Measurements from ENCODE around the gene DUSP16.
"Not testable (repeated sequence)": the region's sequence is repeated elsewhere in the genome, so short reads cannot be mapped to it uniquely, and the experiment has no call there.

DUSP16 gene, protein sequence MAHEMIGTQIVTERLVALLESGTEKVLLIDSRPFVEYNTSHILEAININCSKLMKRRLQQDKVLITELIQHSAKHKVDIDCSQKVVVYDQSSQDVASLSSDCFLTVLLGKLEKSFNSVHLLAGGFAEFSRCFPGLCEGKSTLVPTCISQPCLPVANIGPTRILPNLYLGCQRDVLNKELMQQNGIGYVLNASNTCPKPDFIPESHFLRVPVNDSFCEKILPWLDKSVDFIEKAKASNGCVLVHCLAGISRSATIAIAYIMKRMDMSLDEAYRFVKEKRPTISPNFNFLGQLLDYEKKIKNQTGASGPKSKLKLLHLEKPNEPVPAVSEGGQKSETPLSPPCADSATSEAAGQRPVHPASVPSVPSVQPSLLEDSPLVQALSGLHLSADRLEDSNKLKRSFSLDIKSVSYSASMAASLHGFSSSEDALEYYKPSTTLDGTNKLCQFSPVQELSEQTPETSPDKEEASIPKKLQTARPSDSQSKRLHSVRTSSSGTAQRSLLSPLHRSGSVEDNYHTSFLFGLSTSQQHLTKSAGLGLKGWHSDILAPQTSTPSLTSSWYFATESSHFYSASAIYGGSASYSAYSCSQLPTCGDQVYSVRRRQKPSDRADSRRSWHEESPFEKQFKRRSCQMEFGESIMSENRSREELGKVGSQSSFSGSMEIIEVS

GRCh38 chr12:12562585-12563261, at the start of gene DUSP16:
DUSP16 (minus strand) TSS chr12:12562863; CDS start chr12:12521098, 41,765 bp downstream.
- Mint-ChIP-seq H3K4me1 (peaks cover 13% of the 10 kb centered on the region), H3K4me3 (peak within 1 kb of the TSS; percentile 86), H3K27ac (peak within 1 kb of the TSS; percentile 87), H3K36me3 (no peaks in the 10 kb centered on the region), H3K9me3 (peaks cover 2% of the 10 kb centered on the region), H3K27me3 (peaks cover 7% of the 10 kb centered on the region)
- ATAC-seq = peak; percentile 84

DNA sequence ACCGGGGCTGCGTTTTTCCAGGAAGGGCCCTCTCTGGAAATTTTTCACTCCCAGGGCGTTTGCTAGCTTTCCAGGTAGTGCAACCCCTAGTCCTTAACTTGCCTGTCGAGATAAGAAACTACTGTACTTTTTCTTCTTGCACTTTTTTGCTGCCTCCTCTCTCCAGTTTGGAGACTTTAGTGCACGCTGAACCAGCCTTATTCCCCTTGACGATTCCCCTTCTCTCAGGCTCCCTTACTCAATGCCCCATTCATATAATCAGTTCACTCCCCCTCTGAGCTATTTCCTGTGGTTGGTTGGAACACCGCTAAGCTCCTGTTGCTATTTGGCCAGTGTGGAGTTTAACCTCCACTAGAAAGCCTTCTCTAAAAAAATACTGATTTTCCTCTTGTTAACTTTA, 49.7 kb upstream of the DUSP16 start:
- Mint-ChIP-seq H3K27ac (peak overlapping the region; percentile 97), H3K4me1 (peaks cover 49% of the 10 kb centered on the region), H3K27me3 (no peaks in the 10 kb centered on the region), H3K9me3 (no peaks in the 10 kb centered on the region), H3K4me3 (peak overlapping the region; percentile 97), H3K36me3 (peaks cover 6% of the 10 kb centered on the region)
- no peak for ATAC-seq

DNA sequence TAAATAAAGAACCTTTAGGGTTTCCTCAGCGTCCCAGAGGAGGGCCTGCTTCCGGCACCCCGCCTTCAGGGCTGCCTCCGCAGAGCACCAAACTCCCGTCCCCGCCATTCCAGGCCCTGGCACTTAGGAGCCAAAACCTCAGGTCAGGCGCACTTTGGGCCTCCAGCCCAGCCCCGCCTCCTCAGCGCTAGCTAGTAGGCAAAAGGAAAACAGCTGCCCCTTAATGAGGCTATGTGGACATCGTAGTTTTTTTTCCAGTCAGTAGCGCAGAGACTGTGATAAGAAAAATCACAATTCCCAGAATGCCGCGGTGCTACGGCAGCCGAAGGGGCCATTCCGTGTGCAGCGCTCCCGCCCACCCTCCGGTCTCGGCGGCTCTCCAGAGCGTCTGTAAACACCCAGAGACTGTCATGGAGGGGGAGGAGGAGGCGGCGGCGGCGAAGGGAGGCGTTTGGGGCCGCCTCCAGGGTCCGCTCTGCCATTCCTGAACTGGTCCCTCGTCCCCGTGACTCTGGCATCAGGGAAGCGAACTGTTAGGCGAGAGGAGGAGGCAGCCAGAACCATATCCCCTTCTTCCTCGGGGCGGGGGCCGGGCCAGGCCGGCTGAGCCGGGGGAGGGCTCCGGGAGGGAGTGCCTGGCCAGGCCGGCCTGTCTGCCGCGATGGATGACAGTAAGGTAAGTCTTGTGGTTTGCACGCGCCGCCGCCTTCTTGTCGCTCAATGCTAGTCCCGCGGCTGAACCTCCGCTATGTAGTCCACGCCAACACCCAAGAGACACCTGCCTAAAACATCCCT, 49.0 kb upstream of the DUSP16 start, which contains the start of gene CREBL2:
CREBL2 (plus strand) TSS at position 365 of the 795 bp plus-strand sequence; CDS start at position 662, 297 bp downstream.
- peak within 1 kb of the TSS; percentile 97 for H3K4me3 Mint-ChIP-seq
- H3K9me3 Mint-ChIP-seq = no peaks in the 10 kb centered on the region
- peak; percentile 95 for ATAC-seq
- no peaks in the 10 kb centered on the region for H3K27me3 Mint-ChIP-seq
- peaks cover 3% of the 10 kb centered on the region for H3K36me3 Mint-ChIP-seq
- H3K27ac Mint-ChIP-seq = peak within 1 kb of the TSS; percentile 97
- H3K4me1 Mint-ChIP-seq = peaks cover 51% of the 10 kb centered on the region

DNA sequence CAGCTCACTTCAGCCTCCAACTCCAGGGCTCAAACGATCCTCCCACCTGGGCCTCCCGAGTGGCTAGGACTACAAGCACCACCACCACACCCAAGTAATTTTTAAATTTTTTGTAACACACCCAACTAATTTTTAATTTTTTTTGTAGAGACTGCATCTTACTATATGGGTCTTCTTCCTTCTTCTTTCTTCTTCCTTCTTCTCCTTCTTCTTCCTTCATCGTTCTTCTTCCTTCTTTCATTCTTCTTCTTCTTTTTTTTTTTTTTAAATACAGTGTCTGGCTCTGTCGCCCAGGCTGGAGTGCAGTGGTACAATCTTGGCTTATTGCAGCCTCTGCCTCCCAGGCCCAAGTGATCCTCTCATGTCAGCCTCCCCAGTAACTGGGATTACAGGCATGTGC, 48.0 kb upstream of the DUSP16 start:
- H3K27ac Mint-ChIP-seq = peak overlapping the region; percentile 97
- no peak for ATAC-seq
- H3K36me3 Mint-ChIP-seq = no peaks in the 10 kb centered on the region
- H3K4me3 Mint-ChIP-seq = peak overlapping the region; percentile 97
- H3K9me3 Mint-ChIP-seq = no peaks in the 10 kb centered on the region
- H3K27me3 Mint-ChIP-seq = no peaks in the 10 kb centered on the region
- H3K4me1 Mint-ChIP-seq = peaks cover 50% of the 10 kb centered on the region

GRCh38 chr12:12609692-12610091, 47.0 kb upstream of the DUSP16 start:
- H3K27me3 Mint-ChIP-seq = no peaks in the 10 kb centered on the region
- no peak overlapping the region for H3K4me3 Mint-ChIP-seq
- no peak for ATAC-seq
- H3K9me3 Mint-ChIP-seq = no peaks in the 10 kb centered on the region
- H3K27ac Mint-ChIP-seq = no peak overlapping the region
- no peaks in the 10 kb centered on the region for H3K36me3 Mint-ChIP-seq
- H3K4me1 Mint-ChIP-seq = peaks cover 47% of the 10 kb centered on the region

- no peaks in the 10 kb centered on the region for H3K27me3 Mint-ChIP-seq
- H3K4me3 Mint-ChIP-seq = no peak overlapping the region
- peaks cover 40% of the 10 kb centered on the region for H3K4me1 Mint-ChIP-seq
- H3K27ac Mint-ChIP-seq = no peak overlapping the region
- ATAC-seq = no peak
- H3K9me3 Mint-ChIP-seq = no peaks in the 10 kb centered on the region
- no peaks in the 10 kb centered on the region for H3K36me3 Mint-ChIP-seq
Observed at GRCh38 chr12:12608557-12608957, 45.9 kb upstream of the DUSP16 start.

DNA sequence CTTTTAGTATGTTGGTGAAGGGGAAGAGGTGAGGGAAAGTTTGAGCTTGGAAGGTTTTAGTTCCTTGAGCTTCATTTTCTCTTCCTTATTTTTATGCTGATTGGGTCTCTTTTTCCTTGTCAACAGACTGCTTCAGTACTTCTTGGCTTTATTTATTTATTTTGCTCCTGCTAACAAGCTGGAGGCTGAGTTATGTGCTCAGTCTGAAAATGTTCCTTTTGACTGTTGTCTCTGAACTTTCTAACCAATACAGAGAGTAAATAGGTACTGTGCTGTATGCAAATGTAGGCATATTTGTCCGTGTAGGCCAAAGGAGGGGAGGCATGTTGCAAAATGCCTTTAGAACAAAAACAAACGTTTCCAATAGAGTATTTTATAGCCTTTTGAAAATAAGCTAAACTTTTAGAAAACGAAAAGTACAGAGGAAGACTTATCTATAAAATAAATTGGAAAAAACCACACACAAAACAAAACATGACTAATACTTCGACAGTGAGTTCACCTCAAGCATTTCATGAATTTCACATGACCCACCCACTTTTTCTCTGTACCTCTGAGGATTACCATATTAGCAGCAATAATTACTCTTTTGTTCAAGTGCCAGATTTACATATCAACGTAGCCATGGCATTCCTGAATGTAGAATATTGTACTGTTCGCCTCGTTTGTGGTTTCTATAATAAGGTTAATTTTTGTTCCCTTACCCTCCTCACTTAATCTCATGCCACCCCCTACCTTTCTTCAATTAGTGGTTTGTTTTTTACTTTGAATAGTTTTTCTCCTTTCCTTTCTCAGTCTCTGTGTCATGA, 44.3 kb upstream of the DUSP16 start:
- peak; percentile 62 for ATAC-seq
- H3K9me3 Mint-ChIP-seq = no peaks in the 10 kb centered on the region
- peak overlapping the region; percentile 80 for H3K27ac Mint-ChIP-seq
- H3K36me3 Mint-ChIP-seq = no peaks in the 10 kb centered on the region
- H3K4me3 Mint-ChIP-seq = no peak overlapping the region
- H3K4me1 Mint-ChIP-seq = peaks cover 25% of the 10 kb centered on the region
- H3K27me3 Mint-ChIP-seq = no peaks in the 10 kb centered on the region

GRCh38 chr12:12604740-12605139, 42.1 kb upstream of the DUSP16 start:
- no peak for ATAC-seq
- peak overlapping the region; percentile 43 for H3K27ac Mint-ChIP-seq
- no peaks in the 10 kb centered on the region for H3K36me3 Mint-ChIP-seq

GRCh38 chr12:12600659-12601058, 38.0 kb upstream of the DUSP16 start:
- ATAC-seq = no peak
- Mint-ChIP-seq H3K4me1 (no peaks in the 10 kb centered on the region), H3K36me3 (no peaks in the 10 kb centered on the region), H3K27me3 (peaks cover 14% of the 10 kb centered on the region), H3K4me3 (no peak overlapping the region), H3K9me3 (peaks cover 8% of the 10 kb centered on the region), H3K27ac (no peak overlapping the region)

More at GRCh38 chr12:12604740-12605139, 42.1 kb upstream of the DUSP16 start:
- Mint-ChIP-seq H3K4me3 (no peak overlapping the region), H3K4me1 (peaks cover 12% of the 10 kb centered on the region), H3K27me3 (peaks cover 13% of the 10 kb centered on the region), H3K9me3 (no peaks in the 10 kb centered on the region)

GRCh38 chr12:12599750-12600643, 37.3 kb upstream of the DUSP16 start:
- H3K4me1 Mint-ChIP-seq = no peaks in the 10 kb centered on the region
- ATAC-seq = peak; percentile 34
- H3K27me3 Mint-ChIP-seq = peaks cover 14% of the 10 kb centered on the region
- H3K36me3 Mint-ChIP-seq = no peaks in the 10 kb centered on the region
- H3K9me3 Mint-ChIP-seq = peaks cover 8% of the 10 kb centered on the region
- H3K27ac Mint-ChIP-seq = no peak overlapping the region
- no peak overlapping the region for H3K4me3 Mint-ChIP-seq

- H3K4me1 Mint-ChIP-seq = no peaks in the 10 kb centered on the region
- H3K4me3 Mint-ChIP-seq = no peak overlapping the region
- no peak overlapping the region for H3K27ac Mint-ChIP-seq
- peaks cover 14% of the 10 kb centered on the region for H3K27me3 Mint-ChIP-seq
- peaks cover 8% of the 10 kb centered on the region for H3K9me3 Mint-ChIP-seq
- no peak for ATAC-seq
- H3K36me3 Mint-ChIP-seq = no peaks in the 10 kb centered on the region
Observed at GRCh38 chr12:12598864-12599263, 36.2 kb upstream of the DUSP16 start.

DNA sequence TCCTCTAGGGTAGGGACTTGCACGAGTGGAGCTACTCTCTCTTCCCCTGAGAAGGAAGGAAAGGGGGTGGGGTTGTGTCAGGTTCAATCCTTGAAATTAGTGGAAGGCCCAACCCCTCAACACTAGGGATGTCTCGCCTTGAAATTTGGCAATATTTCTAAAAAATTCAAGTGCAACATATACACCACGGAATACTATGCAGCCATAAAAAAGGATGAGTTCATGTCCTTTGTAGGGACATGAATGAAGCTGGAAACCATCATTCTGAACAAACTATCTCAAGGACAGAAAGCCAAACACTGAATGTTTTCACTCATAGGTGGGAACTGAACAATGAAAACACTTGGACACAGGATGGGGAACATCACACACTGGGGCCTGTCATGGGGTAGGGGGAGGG, 33.9 kb upstream of the DUSP16 start:
- H3K27ac Mint-ChIP-seq, ATAC-seq, H3K36me3 Mint-ChIP-seq, H3K9me3 Mint-ChIP-seq, H3K4me1 Mint-ChIP-seq, H3K4me3 Mint-ChIP-seq: not testable (repeated sequence)
- H3K27me3 Mint-ChIP-seq = peaks cover 14% of the 10 kb centered on the region

GRCh38 chr12:12595929-12596328, 33.3 kb upstream of the DUSP16 start:
- H3K4me1 Mint-ChIP-seq, H3K4me3 Mint-ChIP-seq, H3K9me3 Mint-ChIP-seq, ATAC-seq, H3K36me3 Mint-ChIP-seq, H3K27ac Mint-ChIP-seq: not testable (repeated sequence)
- H3K27me3 Mint-ChIP-seq = peaks cover 13% of the 10 kb centered on the region
